ENCODE results near the gene GOLGA8Q.
"Not testable (repeated sequence)": the region's sequence is repeated elsewhere in the genome, so short reads cannot be mapped to it uniquely, and the experiment has no call there.

GRCh38 chr15:30573012-30573491 is 21.2 kb downstream of the GOLGA8Q start:
- TF ChIP-seq POLR2A, CTCF (IDR thresholded peaks at IDR 0.05): not testable (repeated sequence)
